GM18873 (cell line): ENCODE results near the gene SPEM2.

Source experiments
- ATAC-seq: cut with Tn5 transposase; IDR thresholded peaks from one replicate; pipeline ENCODE4 v1.9.1; 2021; ENCODE audit warnings: mild to moderate bottlenecking, moderate library complexity, moderate number of reproducible peaks; ENCODE audit not compliant: unreplicated experiment, low FRiP score

The SPEM2 gene

DNA sequence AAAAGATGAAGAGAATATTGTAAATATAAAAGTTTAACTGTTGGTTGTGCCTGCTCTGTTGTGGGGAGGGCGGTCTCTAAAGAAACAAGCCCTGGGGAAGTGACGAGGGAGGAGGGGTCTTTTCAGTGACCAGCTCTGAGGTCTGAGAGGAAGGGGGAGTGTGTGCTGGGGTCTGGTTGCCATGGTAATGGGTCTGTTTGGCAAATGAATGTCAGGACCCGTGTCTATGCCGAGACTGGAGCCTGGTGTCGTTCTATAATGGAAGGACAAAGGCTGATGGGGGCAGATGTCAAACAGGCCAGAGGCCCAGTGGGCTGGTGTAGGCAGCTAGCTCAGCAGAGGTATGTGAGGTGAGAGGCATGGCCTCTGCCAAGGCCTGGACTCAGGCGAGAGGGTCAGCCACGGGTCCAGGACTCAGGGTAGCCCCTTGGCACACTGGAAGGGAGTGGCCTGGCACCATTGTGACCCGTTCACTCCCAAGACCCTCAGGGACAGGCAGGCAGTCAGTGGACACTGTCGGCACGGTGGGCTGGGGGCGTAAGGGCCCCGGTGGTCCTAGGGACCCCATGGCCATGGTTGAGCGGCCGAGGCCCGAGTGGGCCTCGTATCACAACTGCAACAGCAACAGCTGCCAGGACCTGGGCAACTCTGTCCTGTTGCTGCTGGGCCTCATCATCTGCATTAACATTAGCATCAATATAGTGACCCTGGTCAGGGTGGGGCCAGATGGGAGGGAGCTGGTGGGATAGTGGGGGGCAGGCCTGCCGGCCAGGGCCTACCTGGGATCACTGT lies 5.4 kb upstream of the SPEM2 start, which contains the start of gene SPEM1:
SPEM1 (plus strand) TSS at position 506 of the 792 bp plus-strand sequence; CDS start at position 567, 61 bp downstream.
- ATAC-seq: no peak

DNA sequence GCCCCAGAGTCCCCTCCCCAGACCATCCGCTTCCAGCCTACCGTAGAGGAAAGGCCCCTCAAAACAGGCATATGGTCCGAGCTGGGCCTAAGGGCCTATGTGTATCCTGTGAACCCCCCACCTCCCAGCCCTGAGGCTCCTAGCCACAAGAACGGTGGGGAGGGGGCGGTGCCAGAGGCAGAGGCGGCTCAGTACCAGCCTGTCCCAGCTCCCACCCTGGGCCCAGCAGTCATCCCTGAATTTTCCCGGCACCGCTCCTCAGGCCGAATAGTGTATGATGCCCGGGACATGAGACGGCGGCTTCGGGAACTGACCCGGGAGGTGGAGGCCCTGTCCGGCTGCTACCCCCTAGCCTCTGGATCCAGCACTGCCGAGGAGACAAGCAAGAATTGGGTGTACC lies 4.2 kb upstream of the SPEM2 start:
- ATAC-seq: no peak

DNA sequence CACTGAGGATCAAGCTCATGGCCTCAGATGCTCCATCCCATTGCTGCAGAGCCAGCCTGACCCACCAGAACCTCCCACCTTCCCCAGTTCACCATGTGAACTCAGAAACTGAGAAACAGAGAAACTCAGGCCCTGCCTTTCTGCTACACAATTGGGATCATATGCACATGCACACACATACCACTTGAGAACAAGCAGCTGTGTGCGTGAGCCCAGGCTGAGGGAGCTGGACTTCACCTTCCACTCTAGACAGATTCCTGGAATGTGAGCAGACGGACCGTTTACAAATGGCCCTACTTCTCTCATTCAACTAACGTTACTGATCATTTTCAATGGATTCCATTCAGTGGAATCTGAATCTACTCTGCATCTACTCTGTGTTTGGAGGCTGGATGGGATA lies 1.7 kb upstream of the SPEM2 start:
- ATAC-seq: no peak

DNA sequence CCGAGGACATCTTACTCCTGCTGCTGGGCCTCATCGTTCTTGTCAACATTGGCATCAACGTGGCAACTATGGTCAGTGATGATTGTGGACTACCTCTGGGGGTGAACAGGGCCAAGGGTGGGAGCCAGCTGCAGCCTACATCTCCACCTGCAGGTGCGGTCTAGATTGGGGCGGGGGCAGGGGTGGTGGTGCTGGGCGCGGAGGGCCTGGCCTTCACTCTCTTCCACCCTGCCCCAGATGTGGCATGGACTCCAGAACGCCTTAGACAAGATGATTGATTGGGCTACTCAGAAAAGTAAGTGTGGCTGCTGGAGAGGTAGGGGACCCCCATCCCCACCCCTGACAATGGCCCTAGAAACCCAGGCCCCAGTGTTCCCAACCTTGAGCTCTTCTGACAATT lies 340 bp downstream of the SPEM2 start:
- no peak for ATAC-seq

DNA sequence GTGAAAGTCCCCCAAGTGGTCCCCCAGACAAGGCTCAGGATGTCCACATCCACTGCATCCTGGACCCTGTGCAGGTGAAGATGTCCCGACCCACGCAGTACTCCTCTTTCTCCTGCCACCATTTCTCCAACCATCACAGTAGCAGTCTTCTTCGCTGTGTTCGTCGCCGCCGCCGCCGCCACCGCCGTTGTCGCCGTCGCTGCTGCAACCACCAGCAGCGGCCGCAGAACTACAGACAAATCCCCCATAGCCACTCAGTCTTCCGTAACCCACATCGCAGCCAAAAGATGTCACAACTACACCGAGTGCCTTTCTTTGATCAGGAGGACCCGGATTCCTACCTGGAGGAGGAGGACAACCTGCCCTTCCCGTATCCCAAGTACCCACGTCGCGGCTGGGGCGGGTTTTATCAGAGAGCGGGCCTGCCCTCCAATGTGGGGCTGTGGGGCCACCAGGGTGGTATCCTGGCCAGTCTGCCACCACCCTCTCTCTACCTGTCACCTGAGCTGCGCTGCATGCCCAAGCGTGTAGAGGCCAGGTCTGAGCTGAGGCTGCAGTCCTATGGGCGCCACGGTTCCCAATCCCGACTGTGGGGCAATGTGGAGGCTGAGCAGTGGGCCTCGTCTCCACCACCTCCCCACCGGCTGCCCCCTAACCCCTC lies 917 bp downstream of the SPEM2 start:
- no peak for ATAC-seq

DNA sequence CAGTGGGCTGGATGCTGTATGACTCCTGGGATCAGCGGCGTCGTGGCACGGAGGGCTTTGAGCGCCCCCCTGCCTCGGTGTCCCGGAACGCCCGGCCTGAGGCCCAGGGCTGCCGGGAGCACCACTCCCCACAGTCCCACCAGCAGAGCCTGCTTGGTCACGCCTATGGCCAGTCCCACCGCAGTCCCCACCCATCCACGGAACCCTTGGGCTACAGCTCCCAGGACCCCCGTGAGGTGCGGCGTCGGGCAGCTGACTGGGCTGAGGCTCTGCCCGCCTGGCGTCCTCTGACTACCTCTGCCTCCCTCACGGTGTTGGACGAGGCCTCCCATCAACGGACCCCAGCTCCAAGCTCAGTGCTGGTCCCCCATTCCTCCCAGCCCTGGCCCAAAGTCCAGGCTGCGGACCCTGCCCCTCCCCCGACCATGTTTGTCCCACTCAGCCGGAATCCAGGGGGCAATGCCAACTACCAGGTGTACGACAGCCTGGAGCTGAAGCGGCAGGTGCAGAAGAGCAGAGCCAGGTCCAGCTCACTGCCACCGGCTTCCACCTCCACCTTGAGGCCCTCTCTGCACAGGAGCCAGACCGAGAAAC lies 1.6 kb downstream of the SPEM2 start:
- ATAC-seq: no peak

DNA sequence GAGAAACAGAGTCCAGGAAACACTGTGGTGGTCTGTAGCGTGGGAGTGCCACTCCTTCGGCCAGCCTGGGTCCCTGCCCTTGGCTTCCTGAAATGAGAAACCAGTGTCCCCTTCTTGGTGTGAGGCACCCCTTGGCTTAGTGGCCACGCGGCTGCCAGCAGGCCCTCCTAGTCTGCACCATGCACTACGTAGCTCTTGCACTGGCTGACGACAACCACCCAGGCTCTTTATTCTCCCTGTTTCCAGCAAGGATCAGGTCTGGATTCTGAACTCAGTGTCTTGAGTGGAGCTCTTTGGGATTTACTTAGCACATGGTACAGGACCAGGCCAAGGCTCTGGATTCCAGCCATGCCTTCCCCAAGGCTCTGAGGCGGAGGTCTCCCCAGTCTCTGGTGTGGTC lies 2.1 kb downstream of the SPEM2 start:
- no peak for ATAC-seq

DNA sequence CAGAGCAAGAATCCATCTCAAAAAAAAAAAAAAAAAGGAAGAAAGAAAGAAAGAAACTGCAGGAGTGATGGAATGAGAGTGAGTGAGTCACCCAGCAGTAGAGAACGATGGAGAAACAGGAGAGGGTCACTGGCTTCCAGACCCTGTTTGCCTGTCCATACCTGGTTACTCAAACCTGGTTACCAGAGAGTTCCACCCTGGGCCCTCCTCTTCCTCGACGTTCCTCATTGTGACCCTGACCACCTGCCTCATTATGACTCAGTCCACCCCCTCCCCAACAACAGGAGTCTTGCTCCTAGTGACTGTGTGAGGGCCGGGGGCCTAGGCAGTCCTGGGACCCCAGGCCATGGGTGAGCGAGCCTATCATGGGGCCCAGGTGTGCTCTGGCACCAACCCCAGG lies 3.1 kb downstream of the SPEM2 start, which contains the start of gene SPEM3:
SPEM3 (plus strand) TSS at position 301 of the 400 bp plus-strand sequence; CDS start at position 347, 46 bp downstream.
- no peak for ATAC-seq

DNA sequence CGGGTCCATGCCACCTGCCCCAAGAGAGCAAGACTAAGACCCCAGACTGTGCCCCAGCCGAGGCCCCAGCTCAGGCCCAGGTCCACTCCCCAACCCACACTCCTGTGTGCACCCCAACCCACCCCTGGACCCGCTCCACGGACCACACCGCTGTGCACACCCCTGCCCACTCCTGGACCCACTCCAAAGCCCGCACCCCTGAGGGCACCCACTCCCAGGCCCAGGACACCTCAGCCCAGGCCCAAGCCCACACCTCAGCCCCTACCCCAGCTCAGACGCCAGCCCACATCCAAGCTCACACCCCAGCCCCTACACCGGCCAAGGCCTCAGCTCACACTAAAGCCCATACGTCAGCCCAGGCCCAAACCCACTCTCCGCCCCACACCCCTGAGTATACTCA lies 4.3 kb downstream of the SPEM2 start:
- ATAC-seq: no peak

DNA sequence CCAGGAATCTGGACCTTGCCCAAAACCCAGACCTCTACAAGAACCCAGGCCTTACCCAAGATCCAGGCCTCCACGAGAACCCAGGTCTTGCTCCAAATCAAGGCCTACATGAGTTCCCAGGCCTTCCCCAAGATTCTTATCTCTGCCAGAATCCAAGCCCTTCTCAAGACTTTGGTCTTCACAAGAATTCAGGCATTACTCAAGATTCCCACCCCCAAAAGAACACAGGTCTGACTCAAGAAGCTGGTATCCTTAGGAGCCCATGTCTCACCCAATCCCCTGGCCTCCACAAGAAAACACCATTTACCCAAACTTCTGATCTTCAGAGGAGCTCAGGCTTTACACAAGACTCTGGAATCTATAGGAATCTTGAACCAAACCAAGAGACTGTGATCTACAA lies 5.8 kb downstream of the SPEM2 start:
- ATAC-seq: no peak

DNA sequence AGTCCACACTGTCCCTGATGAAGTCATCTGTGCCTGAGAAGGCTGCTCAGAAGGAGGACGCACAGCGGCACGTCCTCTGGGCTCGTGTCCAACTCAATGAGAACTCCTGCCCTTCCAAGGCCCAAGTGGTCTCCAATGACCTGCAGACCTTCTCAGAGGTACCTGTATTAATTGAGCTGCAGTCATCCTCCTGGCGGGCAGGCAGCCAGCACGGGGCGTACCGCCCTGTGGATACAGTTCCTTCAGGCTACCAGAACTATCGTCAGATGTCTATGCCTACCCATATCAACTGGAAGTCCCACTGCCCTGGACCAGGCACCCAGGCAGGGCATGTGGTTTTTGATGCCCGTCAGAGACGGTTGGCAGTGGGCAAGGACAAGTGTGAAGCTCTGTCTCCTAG lies 6.9 kb downstream of the SPEM2 start:
- ATAC-seq: no peak

DNA sequence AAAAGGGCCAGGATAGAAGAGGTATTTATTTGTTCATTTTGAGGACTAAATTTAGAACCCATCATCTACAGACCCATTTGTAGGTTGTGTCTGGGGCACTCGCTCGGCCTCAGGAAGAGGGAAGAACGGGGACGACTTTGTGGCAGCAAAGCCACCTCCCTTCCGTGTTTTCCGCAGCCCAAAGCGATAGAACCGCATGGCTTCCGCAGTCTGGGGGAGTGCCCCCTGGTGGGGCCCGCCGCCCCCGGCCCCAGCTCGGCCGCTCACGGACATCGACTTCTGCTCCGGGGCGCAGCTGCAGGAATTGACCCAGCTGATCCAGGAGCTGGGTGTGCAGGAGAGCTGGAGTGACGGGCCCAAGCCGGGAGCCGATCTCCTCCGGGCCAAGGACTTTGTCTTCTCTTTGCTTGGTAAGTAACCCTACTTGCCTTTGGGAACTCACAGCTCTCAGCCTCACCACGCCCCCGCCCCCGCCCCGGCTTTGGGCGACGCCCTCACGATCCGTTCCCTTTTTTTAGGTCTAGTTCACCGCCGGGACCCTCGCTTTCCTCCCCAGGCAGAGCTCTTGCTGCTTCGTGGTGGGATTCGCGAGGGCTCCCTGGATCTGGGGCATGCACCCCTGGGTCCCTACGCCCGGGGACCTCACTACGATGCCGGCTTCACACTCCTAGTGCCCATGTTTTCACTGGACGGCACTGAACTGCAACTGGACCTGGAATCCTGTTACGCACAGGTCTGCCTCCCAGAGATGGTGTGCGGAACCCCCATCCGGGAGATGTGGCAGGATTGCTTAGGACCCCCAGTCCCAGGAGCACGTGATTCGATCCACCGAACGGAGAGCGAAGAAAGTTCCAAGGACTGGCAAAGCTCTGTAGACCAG lies 10.5 kb downstream of the SPEM2 start:
- no peak for ATAC-seq

DNA sequence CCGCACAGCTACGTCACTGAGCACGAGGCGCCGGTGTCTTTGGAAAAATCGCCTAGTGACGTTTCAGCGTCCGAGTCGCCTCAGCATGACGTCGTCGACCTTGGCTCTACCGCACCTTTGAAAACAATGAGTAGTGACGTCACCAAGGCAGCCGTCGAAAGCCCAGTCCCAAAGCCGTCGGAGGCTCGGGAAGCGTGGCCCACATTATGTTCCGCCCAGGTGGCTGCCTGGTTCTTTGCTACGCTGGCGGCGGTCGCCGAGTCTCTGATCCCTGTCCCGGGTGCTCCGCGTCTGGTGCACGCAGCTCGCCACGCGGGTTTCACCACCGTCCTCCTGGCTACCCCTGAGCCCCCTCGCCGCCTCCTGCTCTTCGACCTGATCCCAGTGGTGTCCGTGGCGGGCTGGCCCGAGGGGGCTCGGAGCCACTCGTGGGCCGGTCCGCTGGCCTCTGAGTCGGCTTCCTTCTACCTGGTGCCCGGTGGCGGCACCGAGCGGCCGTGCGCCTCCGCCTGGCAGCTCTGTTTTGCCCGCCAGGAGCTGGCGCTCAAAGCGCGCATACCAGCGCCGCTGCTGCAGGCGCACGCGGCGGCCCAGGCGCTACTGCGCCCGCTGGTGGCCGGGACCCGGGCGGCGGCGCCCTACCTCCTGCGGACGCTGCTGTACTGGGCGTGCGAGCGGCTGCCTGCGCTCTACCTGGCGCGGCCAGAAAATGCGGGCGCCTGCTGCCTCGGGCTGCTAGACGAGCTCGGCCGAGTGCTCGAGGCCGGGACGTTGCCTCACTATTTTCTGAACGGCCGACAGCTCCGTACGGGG lies 11.3 kb downstream of the SPEM2 start:
- ATAC-seq: no peak

DNA sequence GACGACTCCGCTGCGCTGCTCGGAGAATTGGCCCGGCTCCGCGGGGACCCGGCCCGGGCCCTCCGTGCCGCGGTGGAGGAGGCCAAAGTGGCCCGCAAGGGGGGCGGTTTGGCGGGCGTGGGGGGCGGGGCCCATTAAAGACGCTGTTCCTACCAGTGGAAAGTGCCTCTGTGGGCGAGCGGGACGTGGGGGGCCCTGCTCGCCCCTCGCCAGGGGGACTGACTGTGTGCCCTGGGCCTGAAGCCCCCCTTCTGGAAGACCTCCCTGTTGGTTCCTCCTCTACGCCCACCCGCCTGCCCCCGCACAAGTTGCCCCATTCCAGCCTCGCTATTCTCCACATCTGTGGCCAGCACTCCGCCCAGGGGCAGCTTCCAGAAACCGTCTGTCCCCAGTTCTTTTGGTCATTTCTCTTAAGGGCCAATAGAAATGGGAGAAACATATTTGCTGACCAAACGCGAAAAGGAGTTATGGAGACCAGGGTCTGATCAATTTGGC lies 12.0 kb downstream of the SPEM2 start:
- ATAC-seq: no peak

DNA sequence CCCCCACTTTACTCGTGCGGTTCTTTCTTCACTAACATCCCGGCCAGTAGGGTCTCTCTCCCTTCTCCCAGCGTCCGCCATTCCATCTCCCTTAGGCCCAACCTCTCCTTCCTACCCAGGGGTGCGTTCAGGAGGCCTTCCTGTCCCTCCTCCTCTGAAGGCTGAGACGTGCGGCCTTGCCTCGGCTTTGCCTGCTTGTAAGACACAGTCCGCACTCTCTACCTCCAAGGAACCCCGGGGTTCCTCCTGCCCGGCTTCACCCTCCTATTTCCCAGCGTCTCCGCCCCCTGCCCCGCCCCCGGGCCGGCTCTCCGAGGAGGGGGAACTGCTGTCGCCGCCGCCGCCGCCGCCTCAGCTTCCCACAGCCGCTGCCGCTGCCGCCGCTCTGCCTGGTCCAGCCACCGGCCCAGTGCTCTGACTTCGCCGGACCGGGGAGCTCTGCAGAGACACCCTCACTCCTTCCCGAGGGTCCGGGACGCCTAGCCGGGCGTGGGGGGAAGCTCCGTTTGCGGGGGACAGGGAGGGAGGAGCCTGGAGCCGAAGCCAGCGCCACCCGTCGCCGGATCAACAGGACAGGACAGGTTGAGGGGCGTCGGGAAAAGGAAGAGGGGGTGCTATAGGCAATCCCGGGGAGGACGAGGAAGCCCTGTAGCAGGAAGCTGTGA lies 12.7 kb downstream of the SPEM2 start:
- no peak for ATAC-seq

DNA sequence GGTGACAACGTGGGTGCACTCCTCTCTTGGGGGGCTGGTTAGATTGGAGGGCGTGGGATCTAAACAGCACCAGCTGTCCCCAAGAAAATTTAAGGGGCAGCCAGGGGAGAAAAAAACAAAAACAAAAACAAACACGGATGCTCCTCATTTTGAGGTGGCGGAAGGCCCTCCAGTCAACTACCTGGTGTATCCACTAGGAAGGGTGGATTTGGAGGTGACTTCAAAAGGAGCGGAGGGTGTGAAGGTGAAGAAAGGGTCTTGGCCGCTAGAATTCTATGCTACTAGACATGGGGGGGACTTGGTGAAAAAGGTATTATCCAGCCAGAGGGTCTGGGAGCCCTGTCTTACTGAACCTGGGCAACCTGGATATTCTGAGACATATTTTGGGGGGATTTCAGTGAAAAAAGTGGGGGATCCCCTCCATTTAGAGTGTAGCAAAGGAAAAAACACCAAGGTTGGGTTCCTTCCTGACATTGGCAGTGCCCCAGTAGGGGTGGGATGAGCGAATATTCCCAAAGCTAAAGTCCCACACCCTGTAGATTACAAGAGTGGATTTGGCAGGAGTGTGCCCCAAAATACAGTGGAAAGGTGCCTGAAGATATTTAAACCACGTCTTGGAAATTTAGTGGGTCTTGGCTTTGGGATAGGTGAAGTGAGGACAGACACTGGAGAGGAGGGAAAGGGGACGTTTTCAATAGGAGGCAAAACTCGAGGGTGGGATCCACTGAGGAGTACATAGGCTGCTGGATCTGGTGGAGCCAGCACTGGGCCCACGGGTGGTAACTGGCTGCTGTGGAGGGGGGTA lies 13.4 kb downstream of the SPEM2 start:
- ATAC-seq: no peak

DNA sequence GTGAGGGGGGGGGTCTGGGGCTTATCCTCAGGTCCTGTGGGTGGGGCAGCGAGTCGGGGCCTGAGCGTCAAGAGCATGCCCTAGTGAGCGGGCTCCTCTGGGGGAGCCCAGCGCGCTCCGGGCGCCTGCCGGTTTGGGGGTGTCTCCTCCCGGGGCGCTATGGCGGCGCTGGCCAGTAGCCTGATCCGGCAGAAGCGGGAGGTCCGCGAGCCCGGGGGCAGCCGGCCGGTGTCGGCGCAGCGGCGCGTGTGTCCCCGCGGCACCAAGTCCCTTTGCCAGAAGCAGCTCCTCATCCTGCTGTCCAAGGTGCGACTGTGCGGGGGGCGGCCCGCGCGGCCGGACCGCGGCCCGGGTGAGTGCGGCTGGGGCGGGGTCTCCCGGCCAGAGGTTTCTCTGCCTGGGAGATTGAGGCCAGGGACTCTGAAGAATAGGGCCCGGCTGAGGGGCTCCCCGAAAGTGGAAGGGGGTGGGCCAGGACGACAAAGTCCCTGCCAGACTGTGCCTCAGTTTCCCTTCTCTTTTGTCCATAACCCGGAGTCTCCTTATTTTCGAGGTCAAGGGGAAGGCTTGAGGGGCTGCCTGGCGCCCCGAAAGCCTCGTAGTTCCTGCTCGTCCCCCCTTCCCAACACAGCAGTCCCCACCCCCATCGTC lies 14.2 kb downstream of the SPEM2 start, which contains the start of gene FGF11:
FGF11 (plus strand) TSS at position 51 of the 651 bp plus-strand sequence; CDS start at position 160, 109 bp downstream.
- no peak for ATAC-seq
